HG02610 (cell line): Measurements from ENCODE around the gene ABCA9.
"Not testable (repeated sequence)": the region's sequence is repeated elsewhere in the genome, so short reads cannot be mapped to it uniquely, and the experiment has no call there.

Experiments used
- ATAC-seq: cut with Tn5 transposase; IDR thresholded peaks from one replicate; pipeline ENCODE4 v1.9.1; 2021; ENCODE audit warnings: mild to moderate bottlenecking, moderate library complexity; ENCODE audit not compliant: unreplicated experiment

Gene ABCA9

DNA sequence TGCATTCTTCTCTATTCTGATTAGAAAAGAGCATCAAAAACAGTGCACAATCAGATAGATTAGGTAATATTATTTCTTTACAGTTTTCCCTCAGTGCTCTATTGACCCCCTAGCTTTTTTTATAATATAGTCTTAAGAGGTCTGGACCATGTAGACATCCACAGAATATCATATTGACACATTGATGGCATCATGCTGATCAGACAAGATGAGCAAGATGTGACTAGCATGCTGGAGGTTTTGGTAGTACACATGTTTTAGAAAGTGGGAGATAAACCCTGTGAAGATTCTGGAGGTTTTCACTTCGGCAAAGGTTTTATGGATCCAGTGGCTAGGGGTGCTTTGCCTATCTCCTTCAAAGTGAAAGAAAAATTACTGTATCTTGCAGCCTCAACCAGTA lies 102.8 kb downstream of the ABCA9 start:
- ATAC-seq, result no peak

DNA sequence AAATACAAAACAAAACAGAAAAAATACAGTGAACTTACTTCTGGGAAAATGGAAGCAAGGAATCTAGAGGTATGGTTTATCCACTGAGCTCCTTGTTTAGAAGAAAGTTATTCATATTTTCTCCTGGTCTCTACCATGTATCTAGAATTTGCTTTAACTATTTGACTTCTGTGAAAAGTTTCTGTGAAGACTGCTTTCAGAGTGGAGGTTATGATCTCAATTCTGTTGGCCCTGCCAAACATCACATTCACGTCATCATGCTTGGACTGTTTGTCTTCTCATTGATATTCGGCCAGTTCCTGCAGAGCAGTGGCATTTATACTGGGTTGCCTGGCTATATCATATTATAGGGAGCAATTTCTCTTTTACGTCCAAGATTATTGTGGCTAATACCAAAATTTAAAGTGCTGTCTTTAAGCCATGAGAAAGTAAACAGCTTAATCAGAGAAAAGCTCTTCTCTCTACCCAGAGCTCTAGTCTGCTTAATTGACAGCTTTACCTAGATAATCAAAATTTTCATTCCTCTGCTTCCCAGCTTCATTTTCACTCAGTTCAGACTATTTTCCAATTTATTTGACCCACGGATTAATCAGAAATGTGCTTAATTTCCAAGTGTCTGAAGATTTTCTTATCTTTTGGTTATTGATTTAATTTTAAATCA lies 105.4 kb downstream of the ABCA9 start, which contains the start of gene ABCA8:
Gene ABCA8, minus strand, starts transcription at position 212 of the 661 bp plus-strand sequence. CDS start 13,358 bp downstream, outside the sequence.
- ATAC-seq, result no peak

DNA sequence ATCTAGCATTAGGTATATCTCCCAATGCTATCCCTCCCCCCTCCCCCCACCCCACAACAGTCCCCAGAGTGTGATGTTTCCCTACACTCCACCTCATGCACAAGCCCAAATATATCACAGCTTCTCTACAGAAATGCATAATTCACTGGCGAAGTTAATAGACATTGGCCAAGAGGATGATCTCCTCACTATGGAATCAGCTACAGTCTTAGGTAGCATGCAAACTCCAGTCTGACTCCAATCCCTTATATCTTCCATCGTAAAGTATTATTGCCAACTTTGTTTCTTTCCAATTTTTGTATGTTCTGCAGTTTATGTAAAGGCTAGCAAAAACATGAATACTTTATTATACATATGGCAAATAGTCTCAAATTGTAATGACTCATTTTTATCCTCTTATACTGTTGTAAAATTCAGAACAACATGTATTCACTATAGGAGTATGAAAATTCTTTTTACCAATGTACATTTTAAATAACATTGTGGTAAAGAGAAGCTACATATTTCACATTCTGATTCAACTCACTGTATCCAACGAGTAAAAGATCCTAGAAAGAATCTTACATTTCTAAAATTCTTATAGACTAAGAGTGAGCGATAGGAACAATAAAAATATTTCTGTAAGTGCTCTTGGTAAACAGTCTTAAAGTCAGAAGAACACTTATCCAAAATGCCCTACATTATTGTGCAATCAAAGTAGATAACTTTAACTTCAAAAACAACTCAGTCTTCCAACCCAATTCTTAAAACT lies 106.4 kb downstream of the ABCA9 start:
- ATAC-seq, result no peak

DNA sequence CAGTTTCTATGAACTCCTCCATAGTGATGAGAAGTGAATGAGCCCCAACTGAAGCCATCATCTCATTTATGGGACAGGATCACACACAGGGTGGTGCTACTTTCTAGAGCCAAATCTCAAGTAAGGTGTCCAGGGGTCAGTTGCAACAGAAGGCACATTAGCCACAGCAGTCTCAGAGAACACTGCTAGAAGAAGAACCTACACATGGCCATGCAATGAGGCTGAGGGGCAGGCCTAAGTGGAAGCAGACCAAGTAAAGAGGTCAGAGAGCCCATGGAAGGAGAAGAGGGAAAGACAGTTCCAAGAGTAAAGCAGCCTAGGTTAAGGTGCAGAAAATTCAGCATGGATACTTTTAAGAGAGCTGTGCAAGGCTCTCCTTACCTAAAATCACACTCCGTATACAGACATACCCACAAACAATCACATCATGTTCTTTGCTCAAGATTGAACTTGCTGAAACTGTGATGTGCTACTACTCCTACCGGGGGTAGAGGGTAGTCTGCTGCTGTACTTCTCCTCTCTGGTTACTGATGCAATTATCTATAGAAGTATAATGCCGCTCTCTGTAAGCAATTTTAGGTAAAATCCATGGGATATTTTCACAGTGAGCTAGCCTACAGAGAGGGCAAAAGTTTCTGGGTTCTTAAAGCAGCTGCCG lies 107.3 kb downstream of the ABCA9 start:
- ATAC-seq, result no peak

DNA sequence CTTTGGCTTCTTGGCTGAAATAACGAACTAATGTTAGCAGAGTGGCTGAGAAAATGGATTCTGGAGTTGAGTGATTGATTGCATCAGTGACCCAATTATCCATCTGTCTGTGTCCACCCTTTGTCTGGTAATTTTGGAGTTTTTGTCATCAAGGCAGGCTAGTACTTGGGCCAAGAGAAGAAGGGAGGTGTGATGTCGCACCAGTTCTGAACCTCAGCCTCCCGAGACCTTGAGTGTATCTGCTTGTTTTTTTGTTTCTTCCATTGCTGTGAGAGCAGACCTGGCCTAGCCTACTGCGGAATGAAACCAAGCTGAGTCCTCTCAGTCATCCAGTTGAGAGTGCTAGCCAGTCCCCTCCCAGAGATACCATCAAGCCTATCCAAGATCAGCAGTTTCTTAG lies 110.0 kb downstream of the ABCA9 start:
- no peak for ATAC-seq

DNA sequence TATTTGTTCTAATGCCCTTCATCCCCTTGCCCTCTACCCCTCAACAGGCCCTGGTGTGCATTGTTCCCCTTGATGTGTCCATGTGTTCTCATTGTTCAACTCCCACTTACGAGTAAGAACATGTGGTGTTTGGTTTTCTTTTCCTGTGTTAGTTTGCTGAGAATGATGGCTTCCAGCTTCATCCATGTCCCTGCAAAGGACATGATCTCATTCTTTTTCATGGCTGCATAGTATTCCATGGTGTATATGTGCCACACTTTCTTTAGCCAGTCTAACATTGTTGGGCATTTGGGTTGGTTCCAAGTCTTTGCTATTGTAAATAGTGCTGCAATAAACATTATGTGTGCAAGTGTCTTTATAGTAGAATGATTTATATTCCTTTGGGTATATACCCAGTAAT lies 112.9 kb downstream of the ABCA9 start:
- not testable (repeated sequence) for ATAC-seq

DNA sequence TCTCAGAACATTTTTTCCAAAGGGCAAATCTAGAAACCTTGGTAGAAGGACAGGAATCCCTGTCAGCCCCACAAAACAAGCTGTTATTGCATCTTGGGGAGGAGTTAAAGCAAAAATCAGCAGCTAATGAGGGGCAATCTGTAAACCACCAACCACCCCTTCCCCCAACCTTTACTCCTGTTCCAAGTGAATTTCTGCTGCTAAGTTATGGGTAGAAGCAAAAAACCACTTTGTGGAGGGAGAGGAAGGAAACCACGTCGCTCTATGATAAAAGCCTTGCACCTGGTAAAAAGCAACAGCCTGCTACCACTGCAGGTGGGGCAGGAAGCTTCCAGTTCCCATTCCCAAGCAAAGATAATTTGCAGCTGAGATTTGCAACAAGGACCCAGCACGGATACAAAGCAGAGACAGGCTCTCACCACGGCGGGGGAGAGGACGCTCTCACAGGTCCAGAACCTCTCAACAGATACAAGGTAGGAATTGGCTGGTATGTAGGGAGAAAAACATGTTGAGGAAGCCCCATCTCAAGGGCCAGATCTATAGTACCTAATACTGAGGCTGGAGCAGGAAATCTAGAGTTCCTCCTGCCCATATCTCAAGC lies 116.2 kb downstream of the ABCA9 start:
- ATAC-seq, result no peak

DNA sequence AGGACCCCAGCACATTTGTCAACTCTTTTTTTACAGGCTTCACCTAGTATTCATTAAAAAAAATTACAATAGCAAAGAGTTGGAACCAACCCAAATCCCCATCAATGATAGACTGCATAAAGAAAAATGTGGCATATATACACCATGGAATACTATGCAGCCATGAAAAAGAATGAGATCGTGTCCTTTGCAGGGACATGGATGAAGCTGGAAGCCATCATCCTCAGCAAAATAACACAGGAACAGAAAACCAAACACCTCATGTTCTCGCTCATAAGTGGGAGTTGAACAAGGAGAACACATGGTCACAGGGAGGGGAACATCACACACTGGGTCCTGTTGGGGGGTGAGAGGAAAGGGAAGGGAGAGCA lies 116.9 kb downstream of the ABCA9 start:
- not testable (repeated sequence) for ATAC-seq

DNA sequence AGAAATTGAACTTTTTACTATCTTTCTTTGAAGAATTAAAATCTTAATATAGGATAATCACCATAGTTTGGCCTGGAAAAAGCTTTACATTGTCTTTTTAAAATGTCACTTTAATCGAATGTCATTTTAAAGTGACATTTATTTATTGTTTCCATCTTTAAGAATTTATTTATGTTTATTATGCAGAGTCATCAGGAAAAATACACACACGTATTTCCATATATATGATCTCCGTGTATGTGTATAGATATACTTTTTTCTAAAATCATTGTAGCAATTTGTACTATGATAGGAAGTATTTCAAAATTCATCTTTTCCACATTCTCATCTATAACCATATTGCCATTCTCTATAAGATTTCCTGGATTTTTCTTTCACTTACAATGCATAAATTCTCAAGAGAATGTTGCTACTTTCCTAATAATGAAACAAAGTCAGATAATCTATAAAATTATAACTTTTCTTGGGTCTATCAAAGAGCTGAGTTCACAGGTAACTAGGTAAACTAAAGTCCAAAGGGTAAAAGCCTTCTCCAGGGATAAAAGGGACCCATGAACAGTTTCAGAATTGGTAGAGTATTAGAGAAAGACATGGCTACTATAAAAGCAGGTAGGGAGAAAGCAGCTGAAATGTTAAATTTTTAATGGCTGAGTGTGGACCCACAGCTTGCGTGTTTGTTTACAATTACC lies 117.5 kb downstream of the ABCA9 start:
- ATAC-seq, result no peak

DNA sequence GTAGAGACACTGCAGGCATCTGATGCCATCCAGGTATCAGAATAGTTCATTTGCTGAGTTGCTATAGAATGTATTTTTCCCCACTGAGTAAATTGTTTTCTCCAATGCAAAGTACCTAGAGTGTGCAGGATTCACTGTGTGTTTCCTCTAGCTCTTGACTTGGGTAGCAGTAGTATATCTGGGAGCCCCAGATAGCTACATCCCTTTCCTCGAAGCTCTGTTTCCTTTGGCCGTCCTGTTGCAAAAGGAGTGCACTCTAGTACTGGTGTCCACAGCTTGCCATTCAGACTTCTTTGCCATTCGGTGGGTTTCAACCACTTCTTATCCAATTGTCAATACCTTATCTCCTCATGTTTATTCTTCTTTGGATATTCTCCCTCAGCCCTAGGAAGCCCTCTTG lies 118.3 kb downstream of the ABCA9 start:
- no peak for ATAC-seq

DNA sequence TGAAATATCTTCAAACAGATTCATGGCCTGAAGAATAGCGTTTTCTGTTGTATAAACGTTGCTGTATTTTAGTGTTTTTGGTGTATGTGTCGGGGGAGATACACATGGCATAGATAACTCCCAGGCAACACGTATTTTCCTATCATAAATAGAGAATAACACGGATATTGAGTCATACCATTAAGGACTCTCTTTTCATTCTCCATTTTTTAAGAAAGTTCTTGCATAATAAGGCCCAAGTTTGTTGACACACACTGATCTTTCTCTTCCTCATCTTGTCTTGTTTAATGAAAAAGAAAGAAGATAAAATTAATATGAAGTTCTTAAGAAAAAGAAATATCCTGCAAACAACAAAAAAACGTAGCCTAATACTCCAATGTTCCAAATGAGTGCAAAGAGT lies 119.0 kb downstream of the ABCA9 start:
- no peak for ATAC-seq

DNA sequence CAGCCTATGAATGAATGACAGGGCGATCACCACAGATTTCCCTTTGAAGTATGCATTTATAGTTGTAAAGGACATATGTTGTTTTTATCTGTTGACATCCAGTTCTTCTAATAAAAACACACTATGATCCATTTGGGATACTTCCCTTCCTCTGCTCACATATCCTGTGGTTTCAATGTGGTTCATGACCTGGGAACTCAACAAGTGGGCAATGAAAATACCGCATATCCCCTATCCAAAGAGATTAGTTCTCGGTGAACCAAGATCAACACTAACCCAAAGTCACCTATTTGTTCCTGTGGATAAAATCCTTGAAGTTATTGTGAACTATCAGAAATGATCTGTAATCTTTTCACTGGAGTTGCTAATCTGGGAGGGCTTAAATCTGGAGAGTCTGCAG lies 121.5 kb downstream of the ABCA9 start:
- no peak for ATAC-seq

DNA sequence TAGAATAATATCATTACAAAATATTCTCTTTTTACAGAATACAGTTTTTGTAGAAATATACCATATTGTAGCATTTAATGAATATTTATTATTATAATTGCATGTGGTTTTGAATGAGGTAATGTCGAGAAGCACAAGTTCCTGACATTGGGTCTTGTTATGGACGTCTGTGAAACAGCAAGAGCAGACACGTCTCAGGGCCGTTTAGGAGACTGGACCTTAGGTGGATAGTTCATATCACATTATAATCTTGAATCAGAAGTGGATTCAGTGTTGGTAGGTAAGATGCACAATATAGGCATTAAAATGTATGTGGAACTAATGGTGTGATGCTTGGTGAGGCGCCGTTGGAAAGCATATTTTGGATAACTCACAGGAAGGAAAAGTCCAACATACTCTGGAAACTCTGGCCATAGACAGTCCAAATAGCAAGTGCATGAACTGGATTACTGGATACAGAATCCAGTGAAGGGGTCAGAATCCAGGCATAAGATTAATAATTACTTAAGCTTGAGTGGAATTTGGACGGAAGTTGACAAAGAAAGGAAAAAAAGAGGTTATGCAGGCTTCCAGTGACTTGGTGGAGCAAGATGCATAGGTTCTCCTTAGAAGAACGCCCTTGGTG lies 122.7 kb downstream of the ABCA9 start:
- ATAC-seq, result no peak

DNA sequence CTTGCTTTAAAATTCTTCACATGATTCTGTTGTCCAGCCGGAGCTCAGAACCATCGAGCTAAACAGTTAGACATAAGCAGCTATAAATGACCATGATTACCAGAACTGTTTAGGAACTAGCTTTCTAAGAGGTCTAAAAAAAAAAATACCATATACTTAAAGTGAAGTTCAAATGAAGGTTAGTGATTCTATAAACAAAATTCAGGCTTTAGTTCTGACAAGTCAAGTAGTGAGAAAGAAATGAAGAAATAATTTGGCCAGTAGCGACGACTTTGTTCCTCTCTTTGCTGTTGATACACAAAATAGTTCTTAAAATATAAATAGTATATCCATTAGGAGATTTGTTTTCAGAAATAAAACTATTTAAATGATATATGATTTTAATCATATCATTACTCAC lies 133.2 kb downstream of the ABCA9 start:
- no peak for ATAC-seq

DNA sequence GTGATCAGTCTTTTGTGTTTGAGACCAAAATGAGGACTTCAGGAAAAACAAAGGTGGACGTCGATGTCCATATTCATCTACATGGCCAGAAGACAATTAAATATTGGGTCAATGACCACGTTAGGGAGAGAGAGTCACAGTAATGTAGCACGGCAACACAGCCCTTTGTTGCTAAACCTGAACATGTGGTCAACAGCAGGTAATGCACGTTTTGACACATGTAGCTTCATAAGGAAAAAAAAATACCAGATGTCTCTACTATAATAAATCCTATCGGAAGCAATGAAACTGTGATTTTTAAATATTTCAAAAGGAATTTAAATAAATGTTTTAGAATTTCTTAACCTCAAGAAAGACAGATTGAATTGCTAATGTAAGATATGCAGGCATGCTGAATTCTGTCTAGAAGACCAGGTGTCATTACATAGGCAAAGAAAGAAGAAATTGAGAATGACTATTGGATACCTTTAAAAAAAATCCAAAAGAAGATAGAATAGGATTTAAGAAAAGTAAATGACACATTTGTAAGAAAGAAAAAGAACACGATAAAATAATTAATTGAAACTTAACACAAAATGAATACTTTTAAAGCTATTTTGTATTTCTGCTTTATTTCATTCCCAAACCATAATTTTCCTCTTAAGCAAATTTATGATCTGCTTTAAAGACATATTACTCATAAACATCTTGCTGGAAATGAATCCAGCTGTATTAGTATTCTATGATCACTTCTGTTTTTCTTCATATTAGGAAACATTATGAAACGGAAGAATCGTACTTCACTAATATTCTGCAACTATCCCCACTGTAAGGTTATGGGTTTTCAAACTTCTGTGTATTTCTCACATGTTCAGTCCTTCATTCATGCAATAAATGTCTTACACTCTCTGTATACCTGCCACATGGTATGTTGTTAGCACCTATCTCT lies 135.7 kb downstream of the ABCA9 start:
- ATAC-seq, result no peak
